RWPE2 (cell line): ENCODE data around the gene UBE3D.

Experiments used
- ATAC-seq: fragments of 200-7000 bp; cut with Tn5 transposase; 3 replicates; pipeline ENCODE4 v1.9.1; 2021; ENCODE audit warnings: low read depth
- DNase-seq: peaks from one replicate; pipeline ENCODE4 v3.0.0-alpha.2; 2020; ENCODE audit warnings: low spot score
- H3K27ac ChIP-seq: fragments of 450-650 bp; 2 replicates; pipeline ENCODE4 v1.5.1; 2017; ENCODE audit warnings: mild to moderate bottlenecking; ENCODE audit not compliant: poor library complexity, severe bottlenecking
- H3K27me3 ChIP-seq: fragments of 250-450 bp; sonication (Bioruptor Pico); 2 replicates; pipeline ENCODE4 v1.5.1; 2021; ENCODE audit warnings: mild to moderate bottlenecking, moderate library complexity; ENCODE audit not compliant: insufficient read depth, poor library complexity, severe bottlenecking
- H3K36me3 ChIP-seq: fragments of 250-450 bp; sonication (Bioruptor Pico); 2 replicates; pipeline ENCODE4 v1.5.1; 2020; ENCODE audit warnings: low read depth, mild to moderate bottlenecking, moderate library complexity
- H3K4me1 ChIP-seq: fragments of 250-450 bp; sonication (Bioruptor Pico); 2 replicates; pipeline ENCODE4 v1.5.1; 2021; ENCODE audit warnings: mild to moderate bottlenecking, moderate library complexity; ENCODE audit not compliant: insufficient read depth, poor library complexity, severe bottlenecking
- H3K4me3 ChIP-seq: fragments of 250-450 bp; sonication (Bioruptor Pico); 2 replicates; pipeline ENCODE4 v1.5.1; 2021; ENCODE audit warnings: mild to moderate bottlenecking, moderate library complexity; ENCODE audit not compliant: severe bottlenecking
- H3K9me3 ChIP-seq: fragments of 250-450 bp; sonication (Bioruptor Pico); 2 replicates; pipeline ENCODE4 v1.5.1; 2021; ENCODE audit warnings: mild to moderate bottlenecking, moderate library complexity; ENCODE audit not compliant: severe bottlenecking
- CTCF ChIP-seq: fragments of 450-650 bp; IDR thresholded peaks from one replicate; pipeline ENCODE4 v1.5.1; 2017; ENCODE audit warnings: mild to moderate bottlenecking, moderate library complexity; ENCODE audit not compliant: poor library complexity, severe bottlenecking

The UBE3D gene

GRCh38 chr6:82987951-82988350 is 77.7 kb downstream of the UBE3D start:
- no peak for TF ChIP-seq CTCF
- Histone ChIP-seq H3K36me3 (no peaks in the 10 kb centered on the region), H3K9me3 (no peaks in the 10 kb centered on the region), H3K27ac (no peak overlapping the region), H3K4me3 (no peak overlapping the region), H3K27me3 (no peaks in the 10 kb centered on the region), H3K4me1 (no peaks in the 10 kb centered on the region)
- DNase-seq, result no peak
- no peak for ATAC-seq

- ATAC-seq (no peak), DNase-seq (no peak)
- Histone ChIP-seq H3K4me1 (no peaks in the 10 kb centered on the region), H3K27me3 (no peaks in the 10 kb centered on the region), H3K4me3 (no peak overlapping the region), H3K27ac (no peak overlapping the region), H3K36me3 (no peaks in the 10 kb centered on the region), H3K9me3 (no peaks in the 10 kb centered on the region)
- no peak for TF ChIP-seq CTCF
Observed at GRCh38 chr6:82987416-82987815, 78.2 kb downstream of the UBE3D start.

- no peak for ATAC-seq
- Histone ChIP-seq H3K27me3 (no peaks in the 10 kb centered on the region), H3K27ac (no peak overlapping the region), H3K9me3 (no peaks in the 10 kb centered on the region), H3K4me3 (no peak overlapping the region), H3K36me3 (no peaks in the 10 kb centered on the region), H3K4me1 (peaks cover 11% of the 10 kb centered on the region)
- TF ChIP-seq CTCF, result no peak
- DNase-seq, result no peak
Observed at GRCh38 chr6:82984720-82985119, 80.9 kb downstream of the UBE3D start.

- Histone ChIP-seq H3K36me3 (no peaks in the 10 kb centered on the region), H3K4me1 (peaks cover 11% of the 10 kb centered on the region), H3K27me3 (no peaks in the 10 kb centered on the region), H3K27ac (no peak overlapping the region), H3K4me3 (no peak overlapping the region), H3K9me3 (no peaks in the 10 kb centered on the region)
- TF ChIP-seq CTCF, result no peak
- no peak for DNase-seq
- peak; percentile 74 for ATAC-seq
Observed at GRCh38 chr6:82980086-82980485, 85.6 kb downstream of the UBE3D start.

- no peak for TF ChIP-seq CTCF
- no peaks in the 10 kb centered on the region for H3K36me3 ChIP-seq
- H3K4me3 ChIP-seq, result no peak overlapping the region
- no peaks in the 10 kb centered on the region for H3K9me3 ChIP-seq
- peaks cover 11% of the 10 kb centered on the region for H3K4me1 ChIP-seq
- H3K27me3 ChIP-seq, result no peaks in the 10 kb centered on the region
- ATAC-seq (no peak), DNase-seq (no peak)
- no peak overlapping the region for H3K27ac ChIP-seq
Observed at GRCh38 chr6:82979657-82980056, 86.0 kb downstream of the UBE3D start.
